Erythroblast (primary cell): ENCODE data around the gene PHC2.

Experiments used
- GATA1 ChIP-seq: IDR thresholded peaks from 2 replicates; pipeline ENCODE4 v1.6.1; 2011; ENCODE audit warnings: low read depth, mild to moderate bottlenecking, control low read depth, low read length, moderate library complexity
- POLR2A ChIP-seq: IDR thresholded peaks from 2 replicates; pipeline ENCODE4 v1.6.1; 2011; ENCODE audit warnings: mild to moderate bottlenecking, low read length

DNA sequence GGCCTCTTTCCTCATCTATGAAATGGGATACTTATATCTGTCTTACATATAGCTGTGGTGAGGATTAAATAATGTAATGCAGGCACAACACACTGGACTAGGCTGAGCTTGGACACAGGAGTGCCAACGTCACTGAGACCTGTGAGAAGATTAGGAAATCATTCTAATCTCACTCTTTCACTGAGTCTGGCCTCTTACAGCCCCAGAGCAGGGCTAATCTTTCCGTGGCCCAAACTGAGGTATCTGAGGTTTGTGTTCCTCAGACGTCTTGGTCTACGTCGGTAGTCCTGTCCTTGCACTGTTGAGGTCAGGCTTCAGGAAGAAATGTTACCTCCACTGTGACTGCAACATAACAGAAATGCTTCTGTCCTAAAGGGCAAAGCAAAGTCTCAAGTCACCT, 87.4 kb downstream of the PHC2 start:
- TF ChIP-seq POLR2A: no peak
- TF ChIP-seq GATA1: no peak
